Esophagus squamous epithelium (tissue), 4 donors: ENCODE measurements around the gene PRKCB.
A peak's percentile ranks its signal among the peaks of the same experiment; 100 is the strongest.

ENCODE experiments used
- CTCF ChIP-seq, 6 experiments: fragments of 450-650 bp in 4 of 6; fragments of 200-600 bp in 2 of 6; sonication (generic) in 2 of 6; IDR thresholded peaks; one replicate each; pipeline ENCODE4 v1.5.1; 2016 to 2019; ENCODE audit warnings: antibody characterized with exemption in 6 of 6, mild to moderate bottlenecking in 4 of 6, moderate library complexity in 4 of 6
- POLR2A ChIP-seq, 4 donors: fragments of 450-650 bp; IDR thresholded peaks; one replicate each; pipeline ENCODE4 v1.6.1; 2017; ENCODE audit warnings: antibody characterized with exemption in 4 of 4, mild to moderate bottlenecking in 4 of 4, moderate library complexity in 3 of 4

- TF ChIP-seq CTCF (IDR thresholded peaks at IDR 0.05) (no peak), POLR2A (IDR thresholded peaks at IDR 0.05) (peak in 1 of 4 donors; percentile 31)
Measured at GRCh38 chr16:23835390-23836077, at the start of gene PRKCB.
